Measurements from ENCODE around the gene BCL2L1.

The BCL2L1 gene

DNA sequence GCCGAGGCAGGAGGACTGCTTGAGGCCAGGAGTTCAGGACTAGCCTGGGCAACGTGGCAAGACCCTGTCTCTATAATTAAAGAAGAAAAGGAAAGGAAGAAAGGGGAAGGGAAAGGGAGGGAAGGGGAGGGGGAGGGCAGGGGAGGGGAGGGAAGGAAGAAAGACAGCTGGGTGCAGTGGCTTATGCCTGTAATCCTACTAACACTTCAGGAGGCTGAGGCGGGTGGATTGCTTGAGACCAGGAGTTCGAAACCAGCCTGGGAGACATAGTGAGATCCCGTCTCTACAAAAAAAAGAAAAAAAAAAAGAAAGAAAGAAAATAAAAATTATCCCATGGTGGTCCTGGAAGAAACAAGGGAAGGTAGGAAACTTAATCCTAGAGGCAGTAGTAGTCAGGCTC is 33.5 kb downstream of the BCL2L1 start:
- TF ChIP-seq, protein P1, sequence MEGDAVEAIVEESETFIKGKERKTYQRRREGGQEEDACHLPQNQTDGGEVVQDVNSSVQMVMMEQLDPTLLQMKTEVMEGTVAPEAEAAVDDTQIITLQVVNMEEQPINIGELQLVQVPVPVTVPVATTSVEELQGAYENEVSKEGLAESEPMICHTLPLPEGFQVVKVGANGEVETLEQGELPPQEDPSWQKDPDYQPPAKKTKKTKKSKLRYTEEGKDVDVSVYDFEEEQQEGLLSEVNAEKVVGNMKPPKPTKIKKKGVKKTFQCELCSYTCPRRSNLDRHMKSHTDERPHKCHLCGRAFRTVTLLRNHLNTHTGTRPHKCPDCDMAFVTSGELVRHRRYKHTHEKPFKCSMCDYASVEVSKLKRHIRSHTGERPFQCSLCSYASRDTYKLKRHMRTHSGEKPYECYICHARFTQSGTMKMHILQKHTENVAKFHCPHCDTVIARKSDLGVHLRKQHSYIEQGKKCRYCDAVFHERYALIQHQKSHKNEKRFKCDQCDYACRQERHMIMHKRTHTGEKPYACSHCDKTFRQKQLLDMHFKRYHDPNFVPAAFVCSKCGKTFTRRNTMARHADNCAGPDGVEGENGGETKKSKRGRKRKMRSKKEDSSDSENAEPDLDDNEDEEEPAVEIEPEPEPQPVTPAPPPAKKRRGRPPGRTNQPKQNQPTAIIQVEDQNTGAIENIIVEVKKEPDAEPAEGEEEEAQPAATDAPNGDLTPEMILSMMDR (IDR thresholded peaks at IDR 0.05; ENCODE audit: insufficient read depth, low read depth, low read length, missing control alignments) = no peak
- no peak overlapping the region for H3K4me3 ChIP-seq (ENCODE audit: low read length)
- DNase-seq (ENCODE audit: low read depth) = no peak

DNA sequence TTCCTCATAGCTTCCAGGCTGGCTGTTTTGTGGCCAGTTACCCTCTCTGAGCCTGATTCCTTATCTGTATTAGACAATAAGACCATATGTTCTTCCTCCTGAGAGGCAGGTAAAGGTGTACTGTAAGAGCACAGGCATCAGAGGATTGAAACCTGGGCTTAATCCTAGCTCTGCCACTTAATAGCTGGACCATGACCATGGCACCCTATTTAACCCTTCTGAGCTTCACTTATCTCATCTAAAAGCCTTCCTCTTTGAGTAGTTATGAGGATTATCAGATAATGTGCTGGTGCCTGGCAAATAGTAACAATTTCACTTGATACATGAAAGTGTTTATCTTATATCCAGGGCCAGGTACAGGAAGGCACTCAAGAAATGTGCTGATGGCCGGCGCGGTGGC is 34.9 kb downstream of the BCL2L1 start:
- no peak overlapping the region for H3K4me3 ChIP-seq (ENCODE audit: low read length)
- TF ChIP-seq, protein P1 (IDR thresholded peaks at IDR 0.05; ENCODE audit: insufficient read depth, low read depth, low read length, missing control alignments) = no peak
- DNase-seq (ENCODE audit: low read depth) = no peak

DNA sequence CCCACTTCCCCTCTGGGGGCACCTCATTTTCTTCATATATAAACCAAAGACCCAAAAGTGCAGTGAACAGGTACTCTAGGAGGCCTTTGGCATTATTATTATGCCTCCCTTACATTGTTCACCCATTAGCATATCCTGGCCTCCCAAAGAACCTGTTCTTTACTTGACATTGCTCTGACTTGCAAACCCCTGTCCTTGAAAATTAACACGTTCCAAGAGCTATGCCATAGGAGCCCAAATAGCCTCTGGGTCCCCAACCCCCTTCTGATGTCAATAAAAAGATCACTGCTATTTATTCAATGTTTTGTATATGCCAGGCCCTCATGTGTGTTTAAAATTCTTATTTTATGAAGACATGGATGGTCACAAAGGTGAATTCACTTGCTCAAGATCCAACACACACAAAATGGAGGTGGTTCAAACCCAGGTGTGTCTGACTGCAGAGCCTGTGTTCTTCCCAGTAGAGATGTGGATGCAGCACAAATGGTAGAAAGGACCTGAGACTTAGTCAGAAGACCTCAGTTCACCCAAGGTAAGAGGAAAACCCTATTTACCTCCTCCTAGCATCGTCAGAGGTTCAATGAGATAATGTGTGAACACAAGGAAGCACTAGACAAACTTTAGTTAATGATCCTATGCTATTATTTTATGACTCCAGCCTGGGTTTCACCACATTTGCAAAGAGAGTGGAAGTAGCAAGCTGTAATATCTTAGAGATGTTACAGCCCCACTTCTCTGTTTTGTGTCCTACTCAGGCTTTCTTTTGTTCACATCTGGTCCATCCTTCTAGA is 36.6 kb downstream of the BCL2L1 start:
- no peak for DNase-seq (ENCODE audit: low read depth)
- H3K4me3 ChIP-seq (ENCODE audit: low read length) = no peak overlapping the region
- TF ChIP-seq, protein P1 (IDR thresholded peaks at IDR 0.05; ENCODE audit: insufficient read depth, low read depth, low read length, missing control alignments) = no peak

DNA sequence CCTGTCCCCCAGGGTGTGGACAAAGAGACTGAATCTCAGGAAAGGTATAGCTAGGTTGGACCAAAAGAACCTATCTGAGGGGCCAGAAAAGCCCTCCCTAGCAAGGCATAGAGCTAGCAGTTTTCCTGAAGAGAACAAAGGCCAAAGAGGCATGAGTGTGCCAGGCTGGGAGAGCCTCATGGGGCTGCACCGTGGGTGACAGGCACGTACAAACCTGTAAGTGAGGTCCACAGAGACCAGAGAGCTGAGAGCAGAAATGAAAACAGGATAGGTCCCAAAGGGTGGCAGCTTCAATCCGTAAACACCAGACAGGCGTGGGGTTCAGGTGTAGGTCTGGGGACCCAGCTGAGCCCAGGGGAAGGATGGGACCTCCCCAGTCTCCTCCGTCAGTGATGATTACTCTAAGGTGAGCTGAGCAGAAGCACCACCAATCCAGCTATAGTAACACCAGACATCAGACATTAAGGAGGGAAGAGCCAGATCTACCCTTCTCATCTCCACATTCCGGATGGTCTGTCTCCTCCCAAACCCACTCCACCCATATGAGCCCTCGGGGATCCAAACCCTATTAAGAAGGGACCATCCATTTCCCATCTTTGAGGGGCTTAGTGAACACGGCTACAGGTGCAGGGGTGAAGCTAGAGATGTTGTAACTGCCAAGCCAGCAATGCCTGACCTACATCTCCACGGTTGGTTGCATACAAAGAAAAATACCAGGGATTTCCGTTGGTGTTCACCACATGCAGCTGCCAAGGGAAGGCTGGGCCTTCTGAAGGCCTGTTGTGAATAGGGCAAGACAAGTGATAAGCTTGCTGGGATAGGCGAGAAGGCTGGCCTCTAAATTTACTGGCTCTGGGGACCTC is 38.3 kb downstream of the BCL2L1 start:
- TF ChIP-seq, protein P1 (IDR thresholded peaks at IDR 0.05; ENCODE audit: insufficient read depth, low read depth, low read length, missing control alignments) = no peak
- DNase-seq (ENCODE audit: low read depth) = no peak
- H3K4me3 ChIP-seq (ENCODE audit: low read length) = no peak overlapping the region

DNA sequence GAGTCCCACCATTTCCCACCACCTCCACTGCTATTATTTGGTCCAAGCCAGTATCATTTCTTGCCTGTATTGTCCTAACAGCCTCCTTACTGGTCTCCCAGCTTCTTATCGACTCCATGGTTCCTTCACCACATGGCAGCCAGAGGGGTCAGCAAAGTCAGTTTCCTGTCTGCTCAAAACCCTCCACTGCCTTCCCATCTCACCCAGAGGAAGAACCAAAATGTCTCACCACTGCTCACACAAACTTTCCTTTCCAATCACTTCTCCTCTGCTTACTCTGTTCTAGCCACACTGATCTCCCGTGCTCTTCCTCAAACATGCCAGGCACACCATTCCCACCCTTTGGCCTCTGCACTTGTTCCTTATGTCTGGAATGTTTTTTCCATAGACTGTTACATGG is 39.7 kb downstream of the BCL2L1 start:
- TF ChIP-seq, protein P1 (IDR thresholded peaks at IDR 0.05; ENCODE audit: insufficient read depth, low read depth, low read length, missing control alignments) = no peak
- no peak for DNase-seq (ENCODE audit: low read depth)
- H3K4me3 ChIP-seq (ENCODE audit: low read length) = no peak overlapping the region

DNA sequence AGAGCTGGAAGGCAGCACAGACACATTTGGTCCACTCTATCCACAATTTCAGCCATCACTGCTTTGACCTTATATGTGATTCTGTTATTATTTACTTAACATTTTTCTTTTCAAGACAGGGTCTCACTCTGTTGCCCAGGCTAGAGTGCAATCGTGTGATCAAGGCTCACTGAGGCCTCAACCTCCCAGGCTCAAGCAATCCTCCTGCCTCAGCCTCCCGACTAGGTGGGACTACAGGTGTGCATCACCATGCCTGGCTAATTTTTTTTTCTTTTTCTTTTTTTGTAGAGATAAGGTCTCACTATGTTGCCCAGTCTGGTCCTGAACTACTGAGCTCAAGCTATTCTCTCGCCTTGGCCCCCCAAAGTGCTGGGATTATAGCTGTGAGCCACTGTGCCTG is 40.3 kb downstream of the BCL2L1 start:
- H3K4me3 ChIP-seq (ENCODE audit: low read length) = no peak overlapping the region
- DNase-seq (ENCODE audit: low read depth) = no peak
- TF ChIP-seq, protein P1 (IDR thresholded peaks at IDR 0.05; ENCODE audit: insufficient read depth, low read depth, low read length, missing control alignments) = no peak

All from epithelial cell of esophagus (primary cell).